ENCODE measurements around the gene AUTS2. TPM values are rescaled to one million over a fixed set of nuclear protein-coding genes. Genes with fewer than 3 reads are reported as not detected.

The AUTS2 gene
- total and polyA plus RNA-seq, 10 of the 15 experiments (the other 5 are each of a cell fraction or from before 2014, with no cell fraction given) = 6.4 to 55.6 (median 21.6) TPM

DNA sequence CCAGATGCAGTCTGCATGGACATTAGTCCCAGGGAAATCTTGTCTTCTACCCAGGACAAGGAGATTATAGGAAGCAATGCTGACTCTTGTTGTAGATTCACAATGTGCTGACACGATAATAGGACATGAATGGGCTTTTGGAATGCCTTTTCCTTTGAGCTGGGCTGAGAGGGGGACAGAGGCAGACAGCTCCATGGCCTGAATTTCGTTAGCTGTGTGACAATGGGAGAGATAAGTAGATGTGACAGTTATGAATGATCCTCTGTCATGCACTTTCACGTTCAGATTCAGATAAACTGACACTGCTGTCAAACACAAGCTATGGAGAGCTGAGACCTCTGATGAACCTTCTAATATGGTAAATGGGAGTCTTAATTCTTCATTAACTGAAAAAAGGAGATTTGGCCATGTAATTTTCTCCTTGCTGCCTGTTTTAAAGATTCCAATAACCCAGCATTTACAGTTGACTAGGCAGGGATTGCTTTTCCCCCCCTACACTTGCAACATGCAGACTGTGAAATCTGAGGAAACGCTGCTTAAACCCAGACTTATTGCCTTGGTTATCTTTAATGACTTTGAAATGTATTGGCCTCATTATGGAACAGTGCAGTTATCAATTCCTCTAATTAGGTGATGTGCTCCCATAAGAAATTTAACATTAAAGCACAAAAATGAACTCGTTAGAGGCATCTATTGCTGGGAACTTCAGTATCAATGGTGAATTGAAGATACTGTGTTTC, 669.3 kb downstream of the AUTS2 start:
- ChIA-PET SMC1A (ENCODE audit: uncharacterized antibody, unreplicated experiment) (interaction anchor here (1.6 kb wide), 1 partner anchor 21 kb away, joined by 5 read pairs; no protein-coding TSS in a partner anchor), RAD21 (ENCODE audit: unreplicated experiment) (no interaction called here), CTCF (interaction anchor here (1.2 to 1.3 kb wide), 2 partner anchors 220 to 431 kb away, joined by 3 read pairs; no protein-coding TSS in a partner anchor), POLR2A (no interaction called here)
- Histone ChIP-seq H4K20me1 (ENCODE audit: control insufficient read depth, insufficient read depth) (no peaks in the 10 kb centered on the region), H3K36me3 (ENCODE audit: control insufficient read depth in 2 of 2, insufficient read depth in 2 of 2, low read length in 1 of 2) (no peaks in the 10 kb centered on the region), H3K9me3 (replicated peaks; ENCODE audit: control insufficient read depth, insufficient read depth, low read length) (no peaks in the 10 kb centered on the region), H3K4me3 (no peak overlapping the region), H3K27me3 (replicated peaks in 1 of 2; ENCODE audit: control insufficient read depth in 2 of 2, insufficient read depth in 2 of 2, low read length in 1 of 2) (no peaks in the 10 kb centered on the region), H3K4me1 (ENCODE audit: control insufficient read depth, insufficient read depth, low read length) (no peaks in the 10 kb centered on the region), H3K79me2 (ENCODE audit: control insufficient read depth, insufficient read depth, low read length) (no peaks in the 10 kb centered on the region), H2AFZ (ENCODE audit: control insufficient read depth, low read depth, low read length) (no peak overlapping the region), H3K27ac (ENCODE audit: control insufficient read depth, insufficient read depth) (no peak overlapping the region), H3K9ac (ENCODE audit: control insufficient read depth, insufficient read depth, low read length) (no peak overlapping the region), H3K4me2 (ENCODE audit: control insufficient read depth, insufficient read depth) (no peak overlapping the region)
- 13% methylated on average over 5 of the region's 5 CpGs for WGBS (ENCODE audit: insufficient coverage, insufficient replicate concordance, low lambda C conversion rate, missing lambda C conversion rate)
- no TSS peak for BruUV-seq (replicated peaks)
- in situ Hi-C loops (cut with MboI) = no loop called here
- FAIRE-seq = no peak
- no peak for DNase-seq (ENCODE audit: low read depth, low spot score)
- ATAC-seq = no peak
- intact Hi-C loops (cut with micrococcal nuclease; ENCODE audit: unreplicated experiment) = no loop called here
- TF ChIP-seq ZZZ3 (IDR thresholded peaks at IDR 0.05; ENCODE audit: control insufficient read depth, insufficient read length, low read depth) = no peak
- TF ChIP-seq NFXL1 (IDR thresholded peaks at IDR 0.05; ENCODE audit: borderline replicate concordance) = no peak
- TF ChIP-seq MXI1 (IDR thresholded peaks at IDR 0.05; ENCODE audit: low read depth, low read length) = no peak
- no peak for TF ChIP-seq YBX1 (IDR thresholded peaks at IDR 0.05)
- TF ChIP-seq, protein P1, sequence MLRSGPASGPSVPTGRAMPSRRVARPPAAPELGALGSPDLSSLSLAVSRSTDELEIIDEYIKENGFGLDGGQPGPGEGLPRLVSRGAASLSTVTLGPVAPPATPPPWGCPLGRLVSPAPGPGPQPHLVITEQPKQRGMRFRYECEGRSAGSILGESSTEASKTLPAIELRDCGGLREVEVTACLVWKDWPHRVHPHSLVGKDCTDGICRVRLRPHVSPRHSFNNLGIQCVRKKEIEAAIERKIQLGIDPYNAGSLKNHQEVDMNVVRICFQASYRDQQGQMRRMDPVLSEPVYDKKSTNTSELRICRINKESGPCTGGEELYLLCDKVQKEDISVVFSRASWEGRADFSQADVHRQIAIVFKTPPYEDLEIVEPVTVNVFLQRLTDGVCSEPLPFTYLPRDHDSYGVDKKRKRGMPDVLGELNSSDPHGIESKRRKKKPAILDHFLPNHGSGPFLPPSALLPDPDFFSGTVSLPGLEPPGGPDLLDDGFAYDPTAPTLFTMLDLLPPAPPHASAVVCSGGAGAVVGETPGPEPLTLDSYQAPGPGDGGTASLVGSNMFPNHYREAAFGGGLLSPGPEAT (IDR thresholded peaks at IDR 0.05; ENCODE audit: low read depth) = no peak
- TF ChIP-seq, protein P2, sequence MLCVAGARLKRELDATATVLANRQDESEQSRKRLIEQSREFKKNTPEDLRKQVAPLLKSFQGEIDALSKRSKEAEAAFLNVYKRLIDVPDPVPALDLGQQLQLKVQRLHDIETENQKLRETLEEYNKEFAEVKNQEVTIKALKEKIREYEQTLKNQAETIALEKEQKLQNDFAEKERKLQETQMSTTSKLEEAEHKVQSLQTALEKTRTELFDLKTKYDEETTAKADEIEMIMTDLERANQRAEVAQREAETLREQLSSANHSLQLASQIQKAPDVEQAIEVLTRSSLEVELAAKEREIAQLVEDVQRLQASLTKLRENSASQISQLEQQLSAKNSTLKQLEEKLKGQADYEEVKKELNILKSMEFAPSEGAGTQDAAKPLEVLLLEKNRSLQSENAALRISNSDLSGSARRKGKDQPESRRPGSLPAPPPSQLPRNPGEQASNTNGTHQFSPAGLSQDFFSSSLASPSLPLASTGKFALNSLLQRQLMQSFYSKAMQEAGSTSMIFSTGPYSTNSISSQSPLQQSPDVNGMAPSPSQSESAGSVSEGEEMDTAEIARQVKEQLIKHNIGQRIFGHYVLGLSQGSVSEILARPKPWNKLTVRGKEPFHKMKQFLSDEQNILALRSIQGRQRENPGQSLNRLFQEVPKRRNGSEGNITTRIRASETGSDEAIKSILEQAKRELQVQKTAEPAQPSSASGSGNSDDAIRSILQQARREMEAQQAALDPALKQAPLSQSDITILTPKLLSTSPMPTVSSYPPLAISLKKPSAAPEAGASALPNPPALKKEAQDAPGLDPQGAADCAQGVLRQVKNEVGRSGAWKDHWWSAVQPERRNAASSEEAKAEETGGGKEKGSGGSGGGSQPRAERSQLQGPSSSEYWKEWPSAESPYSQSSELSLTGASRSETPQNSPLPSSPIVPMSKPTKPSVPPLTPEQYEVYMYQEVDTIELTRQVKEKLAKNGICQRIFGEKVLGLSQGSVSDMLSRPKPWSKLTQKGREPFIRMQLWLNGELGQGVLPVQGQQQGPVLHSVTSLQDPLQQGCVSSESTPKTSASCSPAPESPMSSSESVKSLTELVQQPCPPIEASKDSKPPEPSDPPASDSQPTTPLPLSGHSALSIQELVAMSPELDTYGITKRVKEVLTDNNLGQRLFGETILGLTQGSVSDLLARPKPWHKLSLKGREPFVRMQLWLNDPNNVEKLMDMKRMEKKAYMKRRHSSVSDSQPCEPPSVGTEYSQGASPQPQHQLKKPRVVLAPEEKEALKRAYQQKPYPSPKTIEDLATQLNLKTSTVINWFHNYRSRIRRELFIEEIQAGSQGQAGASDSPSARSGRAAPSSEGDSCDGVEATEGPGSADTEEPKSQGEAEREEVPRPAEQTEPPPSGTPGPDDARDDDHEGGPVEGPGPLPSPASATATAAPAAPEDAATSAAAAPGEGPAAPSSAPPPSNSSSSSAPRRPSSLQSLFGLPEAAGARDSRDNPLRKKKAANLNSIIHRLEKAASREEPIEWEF (IDR thresholded peaks at IDR 0.05; ENCODE audit: insufficient replicate concordance, low read depth, low read length) = no peak
- TF ChIP-seq, protein P3, sequence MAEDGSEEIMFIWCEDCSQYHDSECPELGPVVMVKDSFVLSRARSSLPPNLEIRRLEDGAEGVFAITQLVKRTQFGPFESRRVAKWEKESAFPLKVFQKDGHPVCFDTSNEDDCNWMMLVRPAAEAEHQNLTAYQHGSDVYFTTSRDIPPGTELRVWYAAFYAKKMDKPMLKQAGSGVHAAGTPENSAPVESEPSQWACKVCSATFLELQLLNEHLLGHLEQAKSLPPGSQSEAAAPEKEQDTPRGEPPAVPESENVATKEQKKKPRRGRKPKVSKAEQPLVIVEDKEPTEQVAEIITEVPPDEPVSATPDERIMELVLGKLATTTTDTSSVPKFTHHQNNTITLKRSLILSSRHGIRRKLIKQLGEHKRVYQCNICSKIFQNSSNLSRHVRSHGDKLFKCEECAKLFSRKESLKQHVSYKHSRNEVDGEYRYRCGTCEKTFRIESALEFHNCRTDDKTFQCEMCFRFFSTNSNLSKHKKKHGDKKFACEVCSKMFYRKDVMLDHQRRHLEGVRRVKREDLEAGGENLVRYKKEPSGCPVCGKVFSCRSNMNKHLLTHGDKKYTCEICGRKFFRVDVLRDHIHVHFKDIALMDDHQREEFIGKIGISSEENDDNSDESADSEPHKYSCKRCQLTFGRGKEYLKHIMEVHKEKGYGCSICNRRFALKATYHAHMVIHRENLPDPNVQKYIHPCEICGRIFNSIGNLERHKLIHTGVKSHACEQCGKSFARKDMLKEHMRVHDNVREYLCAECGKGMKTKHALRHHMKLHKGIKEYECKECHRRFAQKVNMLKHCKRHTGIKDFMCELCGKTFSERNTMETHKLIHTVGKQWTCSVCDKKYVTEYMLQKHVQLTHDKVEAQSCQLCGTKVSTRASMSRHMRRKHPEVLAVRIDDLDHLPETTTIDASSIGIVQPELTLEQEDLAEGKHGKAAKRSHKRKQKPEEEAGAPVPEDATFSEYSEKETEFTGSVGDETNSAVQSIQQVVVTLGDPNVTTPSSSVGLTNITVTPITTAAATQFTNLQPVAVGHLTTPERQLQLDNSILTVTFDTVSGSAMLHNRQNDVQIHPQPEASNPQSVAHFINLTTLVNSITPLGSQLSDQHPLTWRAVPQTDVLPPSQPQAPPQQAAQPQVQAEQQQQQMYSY (CRISPR knock-in tag; IDR thresholded peaks at IDR 0.05) = no peak
- TF ChIP-seq, protein P4, sequence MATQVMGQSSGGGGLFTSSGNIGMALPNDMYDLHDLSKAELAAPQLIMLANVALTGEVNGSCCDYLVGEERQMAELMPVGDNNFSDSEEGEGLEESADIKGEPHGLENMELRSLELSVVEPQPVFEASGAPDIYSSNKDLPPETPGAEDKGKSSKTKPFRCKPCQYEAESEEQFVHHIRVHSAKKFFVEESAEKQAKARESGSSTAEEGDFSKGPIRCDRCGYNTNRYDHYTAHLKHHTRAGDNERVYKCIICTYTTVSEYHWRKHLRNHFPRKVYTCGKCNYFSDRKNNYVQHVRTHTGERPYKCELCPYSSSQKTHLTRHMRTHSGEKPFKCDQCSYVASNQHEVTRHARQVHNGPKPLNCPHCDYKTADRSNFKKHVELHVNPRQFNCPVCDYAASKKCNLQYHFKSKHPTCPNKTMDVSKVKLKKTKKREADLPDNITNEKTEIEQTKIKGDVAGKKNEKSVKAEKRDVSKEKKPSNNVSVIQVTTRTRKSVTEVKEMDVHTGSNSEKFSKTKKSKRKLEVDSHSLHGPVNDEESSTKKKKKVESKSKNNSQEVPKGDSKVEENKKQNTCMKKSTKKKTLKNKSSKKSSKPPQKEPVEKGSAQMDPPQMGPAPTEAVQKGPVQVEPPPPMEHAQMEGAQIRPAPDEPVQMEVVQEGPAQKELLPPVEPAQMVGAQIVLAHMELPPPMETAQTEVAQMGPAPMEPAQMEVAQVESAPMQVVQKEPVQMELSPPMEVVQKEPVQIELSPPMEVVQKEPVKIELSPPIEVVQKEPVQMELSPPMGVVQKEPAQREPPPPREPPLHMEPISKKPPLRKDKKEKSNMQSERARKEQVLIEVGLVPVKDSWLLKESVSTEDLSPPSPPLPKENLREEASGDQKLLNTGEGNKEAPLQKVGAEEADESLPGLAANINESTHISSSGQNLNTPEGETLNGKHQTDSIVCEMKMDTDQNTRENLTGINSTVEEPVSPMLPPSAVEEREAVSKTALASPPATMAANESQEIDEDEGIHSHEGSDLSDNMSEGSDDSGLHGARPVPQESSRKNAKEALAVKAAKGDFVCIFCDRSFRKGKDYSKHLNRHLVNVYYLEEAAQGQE (IDR thresholded peaks at IDR 0.05; ENCODE audit: low read depth, low read length) = no peak

Data from GM12878 (cell line).